ENCODE results near the gene TMEM179.
"Not testable (repeated sequence)": the region's sequence is repeated elsewhere in the genome, so short reads cannot be mapped to it uniquely, and the experiment has no call there.

Gene TMEM179

DNA sequence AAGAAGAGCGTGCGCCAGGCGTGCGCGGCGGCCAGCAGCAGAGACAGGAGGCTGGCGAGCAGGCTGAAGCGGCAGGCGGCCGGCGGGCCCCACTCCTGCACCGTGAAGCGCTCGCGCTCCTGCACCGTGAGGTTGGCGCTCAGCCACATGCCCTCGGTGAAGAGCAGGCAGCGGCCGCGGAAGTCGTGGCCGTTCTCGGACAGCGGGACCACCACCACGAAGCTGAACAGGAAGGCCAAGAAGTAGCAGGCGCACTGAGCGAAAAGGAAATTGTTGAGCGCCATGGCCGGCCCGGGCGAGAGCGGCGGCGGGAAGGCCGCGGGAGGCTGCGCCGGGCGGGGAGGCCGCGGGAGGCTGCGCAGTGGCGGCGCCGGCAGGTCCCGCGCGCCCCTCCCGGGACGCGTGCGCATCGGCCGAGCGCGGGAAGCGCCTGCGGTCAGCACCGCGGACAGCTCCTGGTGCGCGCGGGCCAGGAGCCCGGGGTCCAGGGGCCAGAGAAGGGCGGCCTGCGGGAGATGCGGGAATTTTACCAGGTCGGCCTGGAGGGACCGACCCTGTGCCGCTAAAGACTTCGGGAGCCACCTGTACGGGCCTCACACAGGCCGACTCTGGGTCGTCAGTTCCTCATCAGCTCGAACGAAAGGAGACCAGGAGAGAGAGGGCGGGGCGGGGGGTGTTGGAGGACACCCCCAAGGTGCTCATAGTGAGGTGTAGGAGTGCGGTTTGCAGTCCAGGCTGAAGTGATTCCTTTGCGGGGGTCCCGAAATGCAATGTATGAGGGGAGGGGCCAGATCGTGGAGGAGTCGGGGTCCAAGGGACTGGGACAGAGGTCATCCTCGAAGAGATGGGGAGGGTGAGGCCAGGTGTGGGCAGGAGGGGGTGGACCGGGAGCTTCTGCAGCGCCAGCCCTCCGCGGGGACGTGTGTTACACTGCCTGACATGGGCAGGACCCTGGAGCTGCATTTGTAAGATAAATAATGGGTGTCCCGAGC lies at the start of gene TMEM179:
Gene TMEM179, minus strand, starts transcription at position 315 of the 992 bp plus-strand sequence. Its CDS starts 31 bp downstream, at position 284.
- no peak for DNase-seq

- no peak for DNase-seq
Measured at GRCh38 chr14:104654119-104654518, 49.5 kb upstream of the TMEM179 start.

GRCh38 chr14:104653130-104653920 lies 48.8 kb upstream of the TMEM179 start:
- DNase-seq = not testable (repeated sequence)

DNA sequence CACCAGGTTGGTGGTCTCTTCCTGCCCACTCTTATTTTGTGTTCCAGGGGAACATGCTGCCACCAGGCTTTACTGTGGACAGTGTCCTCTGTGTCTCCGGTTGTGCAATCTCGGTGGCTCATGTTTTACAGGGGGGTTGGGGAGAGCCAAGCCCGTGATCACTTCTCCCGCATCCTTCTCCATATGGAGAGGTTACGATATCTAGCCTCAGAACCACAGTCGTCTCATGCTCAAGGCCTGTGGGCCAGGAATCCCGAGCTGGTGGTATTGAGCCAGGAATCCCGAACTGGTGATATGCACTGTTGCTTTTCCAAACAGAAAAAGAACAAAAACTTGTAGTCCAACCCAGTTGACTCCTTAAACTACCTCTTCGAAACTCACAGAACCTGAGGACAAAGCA lies 47.8 kb upstream of the TMEM179 start:
- DNase-seq = no peak

GRCh38 chr14:104651876-104652260 lies 47.3 kb upstream of the TMEM179 start:
- no peak for DNase-seq

- no peak for DNase-seq
Measured at GRCh38 chr14:104650981-104651875, 46.7 kb upstream of the TMEM179 start.

GRCh38 chr14:104650057-104650980 lies 45.7 kb upstream of the TMEM179 start:
- DNase-seq = no peak

DNA sequence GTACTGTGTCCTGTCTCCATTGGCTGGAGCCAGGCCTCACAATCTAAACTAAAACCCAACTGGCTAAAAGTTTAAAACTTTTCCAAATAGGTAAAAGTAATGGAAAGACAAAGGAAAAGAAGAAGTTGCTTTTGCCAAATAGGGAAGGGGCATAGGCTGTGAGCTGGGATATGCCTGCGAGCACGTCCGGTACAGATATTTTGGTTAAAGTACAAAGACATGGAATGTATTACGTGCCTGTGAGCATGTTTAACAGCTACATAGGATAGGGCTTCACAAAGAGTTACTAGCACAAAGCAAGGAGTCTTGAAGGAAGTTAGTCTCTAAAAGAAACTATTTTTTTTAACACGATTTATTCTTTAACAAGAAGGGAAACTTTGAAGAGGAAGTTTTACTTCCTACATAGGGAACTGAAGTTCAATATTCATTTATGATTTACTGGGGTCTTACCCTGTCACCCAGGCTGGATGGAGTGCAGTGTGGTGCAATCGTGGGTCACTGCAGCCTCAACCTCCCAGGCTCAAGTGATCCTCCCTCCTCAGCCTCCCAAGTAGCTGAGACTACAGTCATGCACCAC lies 43.0 kb upstream of the TMEM179 start:
- no peak for DNase-seq

DNA sequence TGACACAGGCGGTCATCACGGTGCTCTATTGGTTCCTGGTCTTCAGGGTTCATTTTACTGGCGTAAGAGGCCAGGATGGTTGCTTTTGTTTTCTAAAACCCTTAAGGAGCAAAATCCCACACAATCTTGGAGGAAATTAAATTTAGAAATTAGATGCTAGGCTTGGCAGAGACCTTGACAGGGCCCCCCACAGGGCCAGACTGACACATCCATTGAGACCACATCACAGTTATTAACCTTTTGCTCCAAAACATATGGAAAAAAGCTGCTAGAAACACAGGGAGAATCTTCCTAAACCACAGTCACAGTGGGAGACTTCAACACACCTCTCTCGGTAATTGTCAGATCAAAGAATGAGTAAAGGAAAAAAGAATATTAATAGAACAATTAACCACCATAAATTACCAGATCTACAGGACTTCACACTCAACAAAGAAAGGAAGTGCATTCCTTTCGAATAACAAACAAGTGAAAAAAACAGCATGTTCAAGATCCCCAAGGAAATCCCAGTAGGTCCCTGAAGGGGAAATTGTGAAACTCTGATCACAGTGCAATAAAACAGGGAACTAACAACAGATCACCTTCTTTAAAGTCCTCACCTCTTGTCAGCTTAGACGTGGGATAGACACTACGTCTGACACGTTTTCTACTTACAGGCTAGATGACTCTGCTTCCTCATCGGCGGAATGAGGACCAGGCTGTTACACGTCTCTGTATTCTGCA lies 40.2 kb upstream of the TMEM179 start:
- no peak for DNase-seq

DNA sequence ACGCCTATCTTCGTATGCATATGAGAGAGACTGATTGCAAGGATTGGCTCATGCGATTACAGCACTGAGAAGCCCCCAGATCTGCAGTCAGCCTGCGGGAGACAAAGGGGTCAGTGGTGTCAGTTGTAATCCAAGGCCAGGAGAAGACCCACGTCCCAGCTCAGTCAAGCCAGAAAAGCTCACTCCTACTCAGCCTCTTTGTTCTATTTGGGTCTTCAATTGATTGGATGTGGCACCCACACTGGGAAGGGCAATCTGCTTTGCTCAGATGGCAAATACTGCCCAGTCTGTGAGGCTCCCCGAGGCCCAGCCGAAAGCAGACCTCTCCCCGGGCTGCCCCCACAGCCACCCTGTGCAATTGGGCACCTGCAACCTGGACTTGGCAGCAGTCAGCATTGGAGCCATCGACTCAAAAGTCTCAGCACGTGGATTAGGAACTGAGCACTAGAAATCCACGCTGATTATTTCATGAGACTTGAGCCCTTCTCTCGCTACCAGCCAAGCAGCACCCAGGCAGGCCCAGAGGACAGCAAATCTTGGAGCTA lies 39.6 kb upstream of the TMEM179 start:
- DNase-seq = no peak

DNA sequence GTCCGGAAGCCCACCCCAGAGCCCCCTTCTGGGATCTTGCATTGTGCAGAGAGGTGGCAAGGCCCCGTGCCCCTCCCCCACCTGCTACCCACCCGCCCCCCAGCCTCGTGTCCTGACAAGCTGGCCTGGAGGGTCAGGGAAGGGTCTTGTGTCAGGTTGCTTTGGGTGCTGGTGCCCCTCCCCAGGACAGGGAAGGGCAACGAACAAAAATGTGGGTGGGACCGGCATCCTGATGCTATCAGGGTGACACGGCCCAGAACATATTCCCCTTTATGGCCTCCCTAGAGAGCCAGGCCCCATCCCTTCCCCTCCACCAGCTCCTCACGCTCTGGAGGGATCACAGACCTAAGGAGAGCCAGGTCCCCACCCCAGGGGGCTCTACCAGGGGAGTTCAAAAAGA lies 38.7 kb upstream of the TMEM179 start:
- no peak for DNase-seq

- no peak for DNase-seq
Measured at GRCh38 chr14:104642540-104642868, 37.9 kb upstream of the TMEM179 start.

- no peak for DNase-seq
Measured at GRCh38 chr14:104641753-104642539, 37.4 kb upstream of the TMEM179 start.

DNA sequence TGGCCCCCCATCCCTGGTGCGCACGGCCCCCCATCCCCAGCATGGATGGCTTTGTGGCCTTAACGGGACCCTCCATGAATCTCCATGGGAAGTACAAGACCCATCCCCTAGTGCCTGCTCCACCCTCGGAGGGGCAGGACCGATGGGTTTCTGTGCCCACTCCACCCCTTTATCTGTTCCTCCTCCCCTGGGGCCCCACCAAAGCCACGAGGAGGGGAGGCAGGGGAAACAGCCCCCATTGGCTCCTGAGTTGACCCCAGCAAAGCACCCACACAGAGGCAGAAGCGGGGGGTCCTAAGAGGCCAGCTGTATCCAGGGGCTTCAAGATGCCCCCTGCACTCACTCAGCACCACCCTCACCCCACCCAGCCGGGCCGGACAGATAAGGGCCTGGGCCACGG lies 36.1 kb upstream of the TMEM179 start:
- DNase-seq = no peak

- peak; percentile 41 for DNase-seq
Measured at GRCh38 chr14:104639885-104640548, 35.4 kb upstream of the TMEM179 start.

DNA sequence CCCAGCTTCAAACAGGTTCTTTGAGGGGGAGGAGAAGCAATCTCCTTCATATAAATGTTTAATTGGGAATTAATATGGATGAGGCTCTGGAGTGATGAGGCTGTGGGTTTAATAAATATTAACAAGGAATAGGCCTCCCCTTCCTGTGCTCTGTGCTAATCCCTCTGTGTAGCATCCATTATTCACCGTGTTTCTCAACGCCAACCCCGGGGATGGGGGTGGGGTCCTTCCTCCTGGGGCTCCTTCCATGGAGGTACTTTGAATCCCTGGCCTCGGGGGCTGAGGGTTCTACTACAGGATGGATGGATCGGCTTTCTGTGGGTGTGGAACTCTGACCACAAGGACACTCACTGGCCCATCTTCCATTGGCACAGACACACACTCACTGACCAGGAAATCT lies 34.9 kb upstream of the TMEM179 start:
- no peak for DNase-seq

DNA sequence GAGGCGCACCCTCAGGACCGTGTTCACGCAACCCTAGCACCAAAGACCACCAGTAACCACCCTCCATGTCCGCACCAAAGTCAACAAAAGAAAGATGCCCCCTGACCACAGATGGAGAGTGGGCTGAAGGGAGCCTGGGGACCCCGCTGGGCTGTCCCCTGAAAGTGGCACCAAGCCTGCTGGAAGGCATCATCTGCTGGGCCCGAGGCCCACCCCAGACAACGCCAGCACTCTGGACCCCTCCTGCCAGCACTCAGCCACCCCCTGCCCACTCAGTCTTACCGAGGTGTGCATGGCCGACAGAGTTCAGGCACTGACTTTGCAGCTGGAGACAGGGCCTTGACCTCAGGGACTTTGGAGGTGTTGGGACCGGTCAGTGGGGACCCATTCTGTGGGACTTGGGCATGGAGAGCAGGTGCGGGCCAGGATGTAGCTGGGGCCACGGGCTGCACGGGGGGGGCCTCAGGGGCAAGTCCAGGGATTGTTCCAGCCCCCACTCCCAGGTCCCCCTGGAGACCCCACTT lies 34.4 kb upstream of the TMEM179 start:
- no peak for DNase-seq

GRCh38 chr14:104638190-104638589 lies 33.6 kb upstream of the TMEM179 start:
- no peak for DNase-seq

GRCh38 chr14:104637546-104638003 lies 33.0 kb upstream of the TMEM179 start:
- no peak for DNase-seq

All from NCI-H526 treated with DMSO at 0.1 percent for 48 hours (cell line).